ENCODE data around the gene TBCK.
"Not testable (repeated sequence)": the region's sequence is repeated elsewhere in the genome, so short reads cannot be mapped to it uniquely, and the experiment has no call there.

TBCK gene

GRCh38 chr4:106255195-106255594 is 60.8 kb downstream of the TBCK start:
- H3K27ac Mint-ChIP-seq = no peak overlapping the region
- CTCF ChIA-PET = no interaction called here

GRCh38 chr4:106253364-106254129 is 62.5 kb downstream of the TBCK start:
- DNase-seq = no peak
- no peak overlapping the region for H3K27ac Mint-ChIP-seq
- no peak overlapping the region for H3K4me3 Mint-ChIP-seq
- CTCF ChIA-PET = no interaction called here
- no peaks in the 10 kb centered on the region for H3K27me3 Mint-ChIP-seq
- H3K36me3 Mint-ChIP-seq = peaks cover 2% of the 10 kb centered on the region
- H3K9me3 Mint-ChIP-seq = no peaks in the 10 kb centered on the region
- H3K4me1 Mint-ChIP-seq = no peaks in the 10 kb centered on the region

More at GRCh38 chr4:106255195-106255594, 60.8 kb downstream of the TBCK start:
- no peak for DNase-seq
- Mint-ChIP-seq H3K9me3 (no peaks in the 10 kb centered on the region), H3K4me1 (no peaks in the 10 kb centered on the region), H3K4me3 (no peak overlapping the region), H3K27me3 (no peaks in the 10 kb centered on the region), H3K36me3 (peaks cover 2% of the 10 kb centered on the region)

- no peaks in the 10 kb centered on the region for H3K4me1 Mint-ChIP-seq
- H3K27me3 Mint-ChIP-seq = no peaks in the 10 kb centered on the region
- CTCF ChIA-PET = interaction anchor here (1.8 kb wide), 1 partner anchor 9 kb away, joined by 5 read pairs; no protein-coding TSS in a partner anchor
- DNase-seq = no peak
- H3K9me3 Mint-ChIP-seq = no peaks in the 10 kb centered on the region
- H3K36me3 Mint-ChIP-seq = peaks cover 7% of the 10 kb centered on the region
- no peak overlapping the region for H3K4me3 Mint-ChIP-seq
- no peak overlapping the region for H3K27ac Mint-ChIP-seq
Measured at GRCh38 chr4:106247600-106247999, 68.4 kb downstream of the TBCK start.

- H3K4me1 Mint-ChIP-seq = no peaks in the 10 kb centered on the region
- H3K27ac Mint-ChIP-seq = no peak overlapping the region
- no peak overlapping the region for H3K4me3 Mint-ChIP-seq
- H3K27me3 Mint-ChIP-seq = no peaks in the 10 kb centered on the region
- CTCF ChIA-PET = no interaction called here
- H3K9me3 Mint-ChIP-seq = no peaks in the 10 kb centered on the region
- DNase-seq = no peak
- H3K36me3 Mint-ChIP-seq = peaks cover 7% of the 10 kb centered on the region
Measured at GRCh38 chr4:106246441-106246840, 69.6 kb downstream of the TBCK start.

- peaks cover 5% of the 10 kb centered on the region for H3K36me3 Mint-ChIP-seq
- CTCF ChIA-PET = no interaction called here
- no peak overlapping the region for H3K27ac Mint-ChIP-seq
- H3K27me3 Mint-ChIP-seq = no peaks in the 10 kb centered on the region
- H3K9me3 Mint-ChIP-seq = no peaks in the 10 kb centered on the region
- no peak for DNase-seq
- H3K4me3 Mint-ChIP-seq = no peak overlapping the region
- no peaks in the 10 kb centered on the region for H3K4me1 Mint-ChIP-seq
Measured at GRCh38 chr4:106245176-106245575, 70.8 kb downstream of the TBCK start.

GRCh38 chr4:106240699-106241098 is 75.3 kb downstream of the TBCK start:
- CTCF ChIA-PET = no interaction called here
- H3K36me3 Mint-ChIP-seq = peaks cover 5% of the 10 kb centered on the region
- no peak for DNase-seq
- no peaks in the 10 kb centered on the region for H3K27me3 Mint-ChIP-seq
- no peak overlapping the region for H3K27ac Mint-ChIP-seq
- no peaks in the 10 kb centered on the region for H3K4me1 Mint-ChIP-seq
- H3K4me3 Mint-ChIP-seq = no peak overlapping the region
- no peaks in the 10 kb centered on the region for H3K9me3 Mint-ChIP-seq

- H3K4me3 Mint-ChIP-seq = no peak overlapping the region
Measured at GRCh38 chr4:106238820-106239420, 77.1 kb downstream of the TBCK start.

GRCh38 chr4:106231931-106232330 is 84.1 kb downstream of the TBCK start:
- DNase-seq = no peak
- CTCF ChIA-PET = no interaction called here
- Mint-ChIP-seq H3K27ac (no peak overlapping the region), H3K4me1 (no peaks in the 10 kb centered on the region), H3K27me3 (no peaks in the 10 kb centered on the region), H3K4me3 (no peak overlapping the region), H3K9me3 (no peaks in the 10 kb centered on the region), H3K36me3 (peaks cover 29% of the 10 kb centered on the region)

More at GRCh38 chr4:106238820-106239420, 77.1 kb downstream of the TBCK start:
- peaks cover 7% of the 10 kb centered on the region for H3K36me3 Mint-ChIP-seq
- CTCF ChIA-PET = interaction anchor here (0.5 to 1.9 kb wide), 3 partner anchors 9 to 682 kb away, joined by 4 to 5 read pairs (median 4); no protein-coding TSS in a partner anchor
- H3K27ac Mint-ChIP-seq = no peak overlapping the region
- peak; percentile 23 for DNase-seq
- no peaks in the 10 kb centered on the region for H3K27me3 Mint-ChIP-seq
- H3K4me1 Mint-ChIP-seq = no peaks in the 10 kb centered on the region
- no peaks in the 10 kb centered on the region for H3K9me3 Mint-ChIP-seq

- Mint-ChIP-seq H3K27me3 (no peaks in the 10 kb centered on the region), H3K4me1 (no peaks in the 10 kb centered on the region), H3K36me3 (peaks cover 12% of the 10 kb centered on the region), H3K9me3 (peaks cover 3% of the 10 kb centered on the region), H3K4me3 (no peak overlapping the region), H3K27ac (no peak overlapping the region)
- no peak for DNase-seq
- CTCF ChIA-PET = interaction anchor here (0.6 kb wide), 1 partner anchor 1319 kb away, joined by 4 read pairs; no protein-coding TSS in a partner anchor
Measured at GRCh38 chr4:106222548-106222947, 93.5 kb downstream of the TBCK start.

GRCh38 chr4:106213291-106213690 is 102.7 kb downstream of the TBCK start:
- H3K27me3 Mint-ChIP-seq, H3K9me3 Mint-ChIP-seq, CTCF ChIA-PET, H3K27ac Mint-ChIP-seq, H3K4me1 Mint-ChIP-seq, DNase-seq, H3K36me3 Mint-ChIP-seq, H3K4me3 Mint-ChIP-seq: not testable (repeated sequence)

GRCh38 chr4:106210021-106210420 is 106.0 kb downstream of the TBCK start:
- H3K27me3 Mint-ChIP-seq = no peaks in the 10 kb centered on the region
- CTCF ChIA-PET = interaction anchor here (1.2 kb wide), 1 partner anchor 736 kb away, joined by 3 read pairs; the partner anchor contains the start of gene PPA2
- no peak overlapping the region for H3K4me3 Mint-ChIP-seq
- DNase-seq = no peak
- no peaks in the 10 kb centered on the region for H3K9me3 Mint-ChIP-seq
- H3K27ac Mint-ChIP-seq = no peak overlapping the region
- no peaks in the 10 kb centered on the region for H3K36me3 Mint-ChIP-seq
- no peaks in the 10 kb centered on the region for H3K4me1 Mint-ChIP-seq

GRCh38 chr4:106208481-106209460 is 107.2 kb downstream of the TBCK start:
- H3K27ac Mint-ChIP-seq = no peak overlapping the region
- no peaks in the 10 kb centered on the region for H3K4me1 Mint-ChIP-seq
- H3K36me3 Mint-ChIP-seq = no peaks in the 10 kb centered on the region
- no peak for DNase-seq
- H3K4me3 Mint-ChIP-seq = no peak overlapping the region
- CTCF ChIA-PET = no interaction called here
- H3K27me3 Mint-ChIP-seq = no peaks in the 10 kb centered on the region
- no peaks in the 10 kb centered on the region for H3K9me3 Mint-ChIP-seq

- Mint-ChIP-seq H3K4me3 (no peak overlapping the region), H3K27ac (no peak overlapping the region), H3K4me1 (no peaks in the 10 kb centered on the region), H3K9me3 (no peaks in the 10 kb centered on the region), H3K27me3 (no peaks in the 10 kb centered on the region), H3K36me3 (no peaks in the 10 kb centered on the region)
- DNase-seq = no peak
- CTCF ChIA-PET = no interaction called here
Measured at GRCh38 chr4:106201373-106201772, 114.6 kb downstream of the TBCK start.

- H3K27ac Mint-ChIP-seq = no peak overlapping the region
- no peak overlapping the region for H3K4me3 Mint-ChIP-seq
- CTCF ChIA-PET = no interaction called here
- no peak for DNase-seq
- H3K9me3 Mint-ChIP-seq = no peaks in the 10 kb centered on the region
- no peaks in the 10 kb centered on the region for H3K27me3 Mint-ChIP-seq
- peaks cover 9% of the 10 kb centered on the region for H3K36me3 Mint-ChIP-seq
- H3K4me1 Mint-ChIP-seq = no peaks in the 10 kb centered on the region
Measured at GRCh38 chr4:106195435-106195950, 120.5 kb downstream of the TBCK start.
